22Rv1 (cell line): ENCODE data around the gene SIGLEC1.

Experiments
- H3K27ac ChIP-seq: fragments of 450-650 bp; 2 replicates; pipeline ENCODE4 v1.5.1; 2017
- CTCF ChIP-seq: fragments of 450-650 bp; IDR thresholded peaks from 2 replicates; pipeline ENCODE4 v1.5.1; 2017; ENCODE audit warnings: mild to moderate bottlenecking
- ZFX ChIP-seq: fragments of 450-650 bp; IDR thresholded peaks from 2 replicates; pipeline ENCODE4 v1.6.1; 2017; ENCODE audit warnings: antibody characterized with exemption, borderline replicate concordance

SIGLEC1 gene

GRCh38 chr20:3744037-3744436, 31.6 kb upstream of the SIGLEC1 start:
- TF ChIP-seq ZFX (no peak), CTCF (no peak)
- H3K27ac ChIP-seq = no peak overlapping the region

DNA sequence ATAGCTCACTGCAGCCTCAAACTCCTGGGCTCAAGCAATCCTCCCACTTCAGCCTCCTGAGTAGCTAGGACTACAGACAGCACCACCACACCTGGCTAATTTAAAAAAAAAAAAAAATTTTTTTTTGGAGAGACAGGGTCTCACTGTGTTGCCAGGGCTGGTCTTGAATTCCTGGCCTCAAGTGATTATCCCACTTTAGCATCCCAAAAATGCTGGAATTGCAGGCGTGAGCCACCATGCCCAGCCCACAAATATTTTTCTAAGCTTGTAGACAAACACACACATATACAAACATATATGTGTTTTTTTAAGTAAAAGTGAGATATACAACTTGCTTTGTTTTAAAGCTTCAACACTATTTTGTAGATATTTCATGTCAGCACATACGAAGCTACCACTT, 30.9 kb upstream of the SIGLEC1 start:
- TF ChIP-seq ZFX (no peak), CTCF (no peak)
- no peak overlapping the region for H3K27ac ChIP-seq

GRCh38 chr20:3741836-3742458, 29.5 kb upstream of the SIGLEC1 start:
- H3K27ac ChIP-seq = no peak overlapping the region

DNA sequence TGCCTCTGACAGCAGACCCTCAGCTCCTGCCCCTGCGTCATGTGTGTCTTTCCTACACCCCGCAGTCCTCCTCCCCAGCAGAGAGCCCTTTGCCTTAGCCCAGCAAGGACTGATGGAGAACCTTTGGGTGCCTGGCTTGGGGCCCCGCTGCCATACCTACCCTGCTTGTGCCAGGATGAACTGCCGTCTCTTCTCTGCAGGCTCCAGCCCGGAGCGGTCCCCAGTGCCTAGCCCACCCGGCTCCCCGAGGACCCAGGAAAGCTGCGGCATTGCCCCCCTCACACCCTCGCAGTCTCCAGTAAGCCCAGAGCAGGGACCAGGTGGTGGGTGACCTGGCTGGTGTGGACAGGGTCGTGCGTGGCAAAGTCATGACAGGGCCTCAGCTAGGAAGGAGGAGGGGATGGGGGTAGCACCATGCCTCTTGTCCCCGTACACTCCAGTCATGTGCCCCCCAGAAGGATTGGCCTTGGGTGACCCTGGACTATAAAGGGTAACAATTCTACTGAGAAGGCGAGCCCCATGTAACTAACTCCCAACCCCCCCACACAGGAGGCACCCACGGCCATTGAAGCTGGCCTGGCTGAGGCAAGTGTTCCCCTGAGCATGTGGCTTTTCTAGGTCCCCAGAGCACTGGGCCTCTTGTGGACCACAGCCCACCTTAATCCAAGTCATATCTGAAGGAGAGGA, 28.4 kb upstream of the SIGLEC1 start:
- TF ChIP-seq ZFX (no peak), CTCF (no peak)
- H3K27ac ChIP-seq = no peak overlapping the region

More at GRCh38 chr20:3741836-3742458, 29.5 kb upstream of the SIGLEC1 start:
- TF ChIP-seq ZFX = no peak
- TF ChIP-seq CTCF = no peak

- no peak overlapping the region for H3K27ac ChIP-seq
- no peak for TF ChIP-seq ZFX
- TF ChIP-seq CTCF = no peak
These were observed 27.6 kb upstream of the SIGLEC1 start for GRCh38 chr20:3739926-3740451.

DNA sequence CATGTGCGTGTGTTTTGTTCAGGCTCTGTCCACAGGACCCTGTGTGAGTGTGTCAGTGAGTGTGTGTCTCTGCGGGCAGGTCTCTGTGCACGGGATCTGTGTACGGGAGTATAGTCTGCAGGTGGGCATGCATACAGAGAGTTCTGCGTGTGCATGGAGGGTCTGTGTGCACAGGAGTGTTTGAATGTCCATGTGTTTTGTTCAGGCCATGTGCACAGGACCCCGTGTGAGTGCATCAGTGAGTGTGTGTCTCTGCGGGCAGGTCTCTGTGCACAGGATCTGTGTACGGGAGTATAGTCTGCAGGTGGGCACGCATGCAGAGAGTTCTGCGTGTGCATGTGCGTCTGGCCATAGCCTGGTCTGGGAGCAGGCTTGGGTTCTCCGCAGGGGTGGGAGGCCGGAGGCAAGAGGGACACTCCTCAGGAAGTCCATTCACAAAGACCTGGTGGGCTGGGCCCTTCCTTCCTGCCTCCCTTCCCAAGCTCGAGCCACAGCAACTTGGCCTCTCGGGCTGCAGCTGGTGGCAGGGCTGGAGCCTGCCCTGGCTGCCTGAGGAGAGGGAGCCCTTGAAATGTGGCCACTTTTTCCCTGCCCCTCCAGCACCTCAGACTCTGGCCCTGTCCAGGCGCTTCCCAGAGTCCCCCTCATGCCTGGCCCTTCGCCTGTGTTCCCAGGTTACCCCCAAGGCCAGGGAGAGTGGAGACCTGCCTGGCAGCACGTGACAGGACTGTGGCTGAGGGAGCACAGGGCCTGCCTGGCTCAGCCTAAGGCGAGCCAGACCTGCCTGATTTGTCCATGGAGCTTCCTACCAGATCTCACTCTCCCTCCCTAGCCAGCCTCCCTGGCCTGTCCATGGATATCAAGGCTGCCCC, 26.9 kb upstream of the SIGLEC1 start:
- TF ChIP-seq CTCF (no peak), ZFX (no peak)
- H3K27ac ChIP-seq = no peak overlapping the region
